LNCaP clone FGC (cell line): ENCODE data around the gene OVCH2.
"Not testable (repeated sequence)": the region's sequence is repeated elsewhere in the genome, so short reads cannot be mapped to it uniquely, and the experiment has no call there.

Experiments
- DNase-seq: peaks from one replicate; pipeline ENCODE4 v3.0.0-alpha.2; 2011; ENCODE audit warnings: low read depth
- H3K4me3 ChIP-seq: 2 replicates; pipeline ENCODE4 v1.5.1; 2011; ENCODE audit warnings: mild to moderate bottlenecking, low read depth, low read length, control low read depth
- TF ChIP-seq, protein P1 (sequence below): IDR thresholded peaks from 2 replicates; pipeline ENCODE4 v1.5.1; 2012; ENCODE audit warnings: mild to moderate bottlenecking; ENCODE audit not compliant: control insufficient read depth, insufficient read depth; ENCODE audit errors: extremely low read depth

Gene OVCH2, protein sequence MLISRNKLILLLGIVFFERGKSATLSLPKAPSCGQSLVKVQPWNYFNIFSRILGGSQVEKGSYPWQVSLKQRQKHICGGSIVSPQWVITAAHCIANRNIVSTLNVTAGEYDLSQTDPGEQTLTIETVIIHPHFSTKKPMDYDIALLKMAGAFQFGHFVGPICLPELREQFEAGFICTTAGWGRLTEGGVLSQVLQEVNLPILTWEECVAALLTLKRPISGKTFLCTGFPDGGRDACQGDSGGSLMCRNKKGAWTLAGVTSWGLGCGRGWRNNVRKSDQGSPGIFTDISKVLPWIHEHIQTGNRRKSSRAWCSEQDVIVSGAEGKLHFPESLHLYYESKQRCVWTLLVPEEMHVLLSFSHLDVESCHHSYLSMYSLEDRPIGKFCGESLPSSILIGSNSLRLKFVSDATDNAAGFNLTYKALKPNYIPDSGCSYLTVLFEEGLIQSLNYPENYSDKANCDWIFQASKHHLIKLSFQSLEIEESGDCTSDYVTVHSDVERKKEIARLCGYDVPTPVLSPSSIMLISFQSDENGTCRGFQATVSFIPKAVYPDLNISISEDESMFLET

DNA sequence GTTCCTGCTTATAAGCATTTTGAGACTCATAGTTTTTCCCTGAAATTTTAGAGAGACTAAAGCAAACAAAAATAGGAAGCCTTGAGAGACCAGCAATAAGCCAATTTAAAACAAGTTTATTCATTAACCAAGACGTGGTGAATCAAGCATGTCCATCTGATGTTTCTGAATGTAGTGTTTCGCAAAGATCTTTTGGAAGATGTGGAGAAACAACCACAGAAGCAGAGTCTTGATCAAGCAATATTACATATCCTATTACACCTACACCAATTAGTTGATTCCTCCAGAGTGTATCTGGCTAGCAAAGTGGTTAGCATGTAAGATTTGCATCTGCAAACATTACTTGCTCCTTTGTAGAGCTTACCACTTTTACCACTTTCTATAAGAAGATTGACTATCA lies at the start of gene OVCH2:
Gene OVCH2, minus strand, starts transcription at position 101 of the 400 bp plus-strand sequence. Its CDS starts 83 bp downstream, at position 18.
- no peak within 1 kb of the TSS for H3K4me3 ChIP-seq
- DNase-seq: no peak
- TF ChIP-seq, protein P1, sequence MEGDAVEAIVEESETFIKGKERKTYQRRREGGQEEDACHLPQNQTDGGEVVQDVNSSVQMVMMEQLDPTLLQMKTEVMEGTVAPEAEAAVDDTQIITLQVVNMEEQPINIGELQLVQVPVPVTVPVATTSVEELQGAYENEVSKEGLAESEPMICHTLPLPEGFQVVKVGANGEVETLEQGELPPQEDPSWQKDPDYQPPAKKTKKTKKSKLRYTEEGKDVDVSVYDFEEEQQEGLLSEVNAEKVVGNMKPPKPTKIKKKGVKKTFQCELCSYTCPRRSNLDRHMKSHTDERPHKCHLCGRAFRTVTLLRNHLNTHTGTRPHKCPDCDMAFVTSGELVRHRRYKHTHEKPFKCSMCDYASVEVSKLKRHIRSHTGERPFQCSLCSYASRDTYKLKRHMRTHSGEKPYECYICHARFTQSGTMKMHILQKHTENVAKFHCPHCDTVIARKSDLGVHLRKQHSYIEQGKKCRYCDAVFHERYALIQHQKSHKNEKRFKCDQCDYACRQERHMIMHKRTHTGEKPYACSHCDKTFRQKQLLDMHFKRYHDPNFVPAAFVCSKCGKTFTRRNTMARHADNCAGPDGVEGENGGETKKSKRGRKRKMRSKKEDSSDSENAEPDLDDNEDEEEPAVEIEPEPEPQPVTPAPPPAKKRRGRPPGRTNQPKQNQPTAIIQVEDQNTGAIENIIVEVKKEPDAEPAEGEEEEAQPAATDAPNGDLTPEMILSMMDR: no peak

DNA sequence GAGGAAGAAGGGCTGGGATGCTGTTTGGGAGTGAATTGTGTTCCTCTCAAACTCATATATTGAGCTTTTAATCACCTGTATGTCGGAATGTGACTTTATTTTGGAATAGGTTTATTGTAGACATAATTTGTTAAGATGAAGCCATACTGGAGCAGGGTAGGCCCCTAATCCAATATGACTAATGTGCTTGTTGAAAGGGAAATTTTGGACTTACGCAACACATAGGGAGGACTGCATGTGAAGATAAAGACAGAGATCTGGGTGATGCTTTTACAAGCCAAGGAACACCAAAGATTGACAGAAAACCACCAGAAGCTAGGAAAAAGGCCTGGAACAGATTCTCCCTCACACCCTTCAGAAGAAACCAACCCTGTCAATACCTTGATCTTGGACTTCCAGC lies 43.2 kb upstream of the OVCH2 start:
- H3K4me3 ChIP-seq: no peak overlapping the region
- no peak for DNase-seq
- TF ChIP-seq, protein P1: no peak

DNA sequence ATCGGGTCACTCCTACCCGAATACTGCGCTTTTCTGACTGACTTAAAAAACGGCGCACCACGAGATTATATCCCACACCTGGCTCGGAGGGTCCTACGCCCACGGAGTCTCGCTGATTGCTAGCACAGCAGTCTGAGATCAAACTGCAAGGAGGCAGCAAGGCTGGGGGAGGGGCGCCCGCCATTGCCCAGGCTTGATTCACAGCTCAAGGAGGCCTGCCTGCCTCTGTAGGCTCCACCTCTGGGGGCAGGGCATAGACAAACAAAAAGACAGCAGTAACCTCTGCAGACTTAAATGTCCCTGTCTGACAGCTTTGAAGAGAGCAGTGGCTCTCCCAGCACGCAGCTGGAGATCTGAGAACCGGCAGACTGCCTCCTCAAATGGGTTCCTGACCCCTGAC lies 28.5 kb upstream of the OVCH2 start:
- H3K4me3 ChIP-seq, DNase-seq: not testable (repeated sequence)

DNA sequence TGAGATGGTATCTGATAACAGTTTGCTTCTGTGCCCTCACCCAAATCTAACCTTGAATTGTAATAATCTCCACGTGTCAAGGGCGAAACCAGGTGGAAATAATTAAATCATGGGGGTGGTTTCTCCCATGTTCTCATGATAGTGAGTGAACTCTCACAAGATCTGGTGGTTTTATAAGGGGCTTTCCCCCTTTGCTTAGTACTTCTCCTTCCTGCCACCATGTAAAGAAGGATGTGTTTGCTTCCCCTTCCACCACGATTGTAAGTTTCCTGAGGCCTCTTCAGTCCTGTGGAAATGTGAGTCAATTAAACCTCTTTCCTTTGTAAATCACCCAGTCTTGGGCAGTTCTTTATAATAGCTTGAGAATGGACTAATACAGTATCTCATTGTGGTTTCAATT lies 8.5 kb upstream of the OVCH2 start:
- no peak for DNase-seq
- TF ChIP-seq, protein P1: no peak
- H3K4me3 ChIP-seq: no peak overlapping the region

DNA sequence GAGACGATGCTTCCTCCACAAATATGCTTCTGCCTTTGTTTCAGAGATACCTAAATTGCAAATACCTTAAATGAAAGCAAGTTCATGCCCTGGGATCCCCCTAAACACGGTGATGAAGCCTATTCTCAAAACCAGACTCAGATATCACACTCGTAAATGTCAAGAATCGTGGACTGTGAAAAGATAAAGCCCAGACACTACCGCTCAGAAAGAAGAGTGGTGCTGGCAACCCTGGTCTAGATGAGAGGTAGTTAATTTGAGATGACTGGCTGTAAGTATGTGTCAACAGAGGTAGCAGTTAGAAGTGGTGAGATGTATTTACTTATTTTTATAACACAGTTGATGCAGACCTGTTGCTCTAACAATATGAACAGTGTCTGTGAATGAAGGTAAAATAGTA lies 2.5 kb downstream of the OVCH2 start:
- no peak overlapping the region for H3K4me3 ChIP-seq
- DNase-seq: no peak
- TF ChIP-seq, protein P1: no peak

DNA sequence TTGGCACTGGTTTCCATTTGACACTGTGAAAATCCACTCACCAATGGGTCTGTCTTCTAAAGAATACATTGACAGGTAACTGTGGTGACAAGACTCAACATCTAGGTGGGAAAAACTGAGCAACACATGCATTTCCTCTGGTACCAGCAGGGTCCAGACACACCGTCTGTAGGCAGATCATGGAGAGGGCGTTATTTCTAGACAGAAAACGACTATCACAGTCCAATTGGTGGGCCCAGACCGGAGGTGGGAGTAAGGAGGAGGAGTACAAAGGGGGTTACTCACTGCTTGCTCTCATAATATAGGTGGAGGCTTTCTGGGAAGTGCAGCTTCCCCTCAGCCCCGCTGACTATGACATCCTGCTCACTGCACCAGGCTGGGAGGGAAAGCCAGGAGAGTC lies 9.9 kb downstream of the OVCH2 start:
- DNase-seq: no peak
- H3K4me3 ChIP-seq: no peak overlapping the region
- TF ChIP-seq, protein P1: no peak

DNA sequence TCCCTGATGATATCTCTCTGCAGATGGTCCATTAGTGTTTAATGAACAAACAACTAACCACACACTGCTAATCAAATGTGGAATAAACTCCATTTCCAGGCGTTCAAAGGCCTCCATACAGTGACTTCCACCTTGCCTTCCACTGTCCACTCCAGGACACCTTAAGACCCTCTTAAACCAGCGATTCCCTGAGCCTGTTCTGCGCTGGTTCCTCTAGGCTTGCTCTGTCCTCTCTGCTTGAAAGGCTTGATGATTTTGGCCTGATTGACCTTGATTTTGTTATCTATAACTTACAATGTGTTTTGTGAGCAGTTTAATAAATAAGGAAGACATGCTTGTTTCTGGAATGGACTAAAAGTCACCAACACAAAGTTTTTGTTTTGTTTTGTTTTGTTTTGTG lies 12.0 kb downstream of the OVCH2 start:
- TF ChIP-seq, protein P1: no peak
- no peak overlapping the region for H3K4me3 ChIP-seq
- no peak for DNase-seq
